ENCODE results near the gene DCP1A. TPM values are rescaled to one million over a fixed set of nuclear protein-coding genes. Genes with fewer than 3 reads are reported as not detected.
"Not testable (repeated sequence)": the region's sequence is repeated elsewhere in the genome, so short reads cannot be mapped to it uniquely, and the experiment has no call there.

The DCP1A gene
- 10 to 100 TPM; 24.9 to 36.5 (median 31.1) TPM for polyA plus RNA-seq (ENCODE audit: insufficient read length in 4 of 4)

- peak; percentile 94 to 97 (median 95) for DNase-seq (ENCODE audit: low read depth in 4 of 4, low spot score in 2 of 4)
Measured at GRCh38 chr3:53347261-53348064, at the start of gene DCP1A. TSS of gene DCP1A (minus strand) at chr3:53347543. CDS start at chr3:53347517, 26 bp downstream.

- DNase-seq (ENCODE audit: low read depth in 4 of 4, low spot score in 2 of 4), result no peak
Measured at GRCh38 chr3:53384465-53385423, 37.4 kb upstream of the DCP1A start.

GRCh38 chr3:53382106-53382505, 34.8 kb upstream of the DCP1A start:
- DNase-seq (ENCODE audit: low read depth in 4 of 4, low spot score in 2 of 4), result no peak

- no peak for DNase-seq (ENCODE audit: low read depth in 4 of 4, low spot score in 2 of 4)
Measured at GRCh38 chr3:53380306-53380705, 33.0 kb upstream of the DCP1A start.

GRCh38 chr3:53379898-53380297, 32.6 kb upstream of the DCP1A start:
- DNase-seq (ENCODE audit: low read depth in 4 of 4, low spot score in 2 of 4), result no peak

- no peak for DNase-seq (ENCODE audit: low read depth in 4 of 4, low spot score in 2 of 4)
Measured at GRCh38 chr3:53377794-53378193, 30.5 kb upstream of the DCP1A start.

- no peak for DNase-seq (ENCODE audit: low read depth in 4 of 4, low spot score in 2 of 4)
Measured at GRCh38 chr3:53376679-53377078, 29.3 kb upstream of the DCP1A start.

GRCh38 chr3:53375019-53375418, 27.7 kb upstream of the DCP1A start:
- DNase-seq (ENCODE audit: low read depth in 4 of 4, low spot score in 2 of 4), result peak; percentile 11 to 37 (median 24)

- DNase-seq (ENCODE audit: low read depth in 4 of 4, low spot score in 2 of 4), result not testable (repeated sequence)
Measured at GRCh38 chr3:53370719-53371118, 23.4 kb upstream of the DCP1A start.

GRCh38 chr3:53361852-53362251, 14.5 kb upstream of the DCP1A start:
- DNase-seq (ENCODE audit: low read depth in 4 of 4, low spot score in 2 of 4), result no peak

- no peak for DNase-seq (ENCODE audit: low read depth in 4 of 4, low spot score in 2 of 4)
Measured at GRCh38 chr3:53357458-53357857, 10.1 kb upstream of the DCP1A start.

GRCh38 chr3:53354945-53355498, 7.7 kb upstream of the DCP1A start:
- DNase-seq (ENCODE audit: low read depth in 4 of 4, low spot score in 2 of 4), result no peak

- DNase-seq (ENCODE audit: low read depth in 4 of 4, low spot score in 2 of 4), result no peak
Measured at GRCh38 chr3:53353202-53353601, 5.9 kb upstream of the DCP1A start.

- peak in 1 of 4 donors; percentile 3 for DNase-seq (ENCODE audit: low read depth in 4 of 4, low spot score in 2 of 4)
Measured at GRCh38 chr3:53350652-53351051, 3.3 kb upstream of the DCP1A start.

- DNase-seq (ENCODE audit: low read depth in 4 of 4, low spot score in 2 of 4), result not testable (repeated sequence)
Measured at GRCh38 chr3:53348118-53348517, 775 bp upstream of the DCP1A start.

- DNase-seq (ENCODE audit: low read depth in 4 of 4, low spot score in 2 of 4), result peak in 1 of 4 donors; percentile 37
Measured at GRCh38 chr3:53346922-53347260, 452 bp downstream of the DCP1A start.

GRCh38 chr3:53346514-53346913, 829 bp downstream of the DCP1A start:
- peak; percentile 27 to 48 (median 38) for DNase-seq (ENCODE audit: low read depth in 4 of 4, low spot score in 2 of 4)

GRCh38 chr3:53342353-53342752, 5.0 kb downstream of the DCP1A start:
- DNase-seq (ENCODE audit: low read depth in 4 of 4, low spot score in 2 of 4), result no peak

GRCh38 chr3:53337167-53337940, 10.0 kb downstream of the DCP1A start:
- no peak for DNase-seq (ENCODE audit: low read depth in 4 of 4, low spot score in 2 of 4)

- DNase-seq (ENCODE audit: low read depth in 4 of 4, low spot score in 2 of 4), result no peak
Measured at GRCh38 chr3:53334742-53335141, 12.6 kb downstream of the DCP1A start.
